HEK293 (cell line): ENCODE measurements around the gene KRCC1.

Experiments used
- ZFHX2 ChIP-seq: fragments of 450-650 bp; formaldehyde crosslinking; conservative IDR thresholded peaks from 2 replicates; pipeline ENCODE4 v1.5.1; 2016; ENCODE audit warnings: missing biosample characterization, missing genetic modification characterization
- ZNF121 ChIP-seq: fragments of 450-650 bp; formaldehyde crosslinking; IDR thresholded peaks from 2 replicates; pipeline ENCODE4 v1.5.1; 2016; ENCODE audit warnings: missing biosample characterization, missing genetic modification characterization
- ZNF560 ChIP-seq: fragments of 450-650 bp; formaldehyde crosslinking; IDR thresholded peaks from 2 replicates; pipeline ENCODE4 v1.5.1; 2017; ENCODE audit warnings: missing biosample characterization, missing genetic modification characterization, borderline replicate concordance

DNA sequence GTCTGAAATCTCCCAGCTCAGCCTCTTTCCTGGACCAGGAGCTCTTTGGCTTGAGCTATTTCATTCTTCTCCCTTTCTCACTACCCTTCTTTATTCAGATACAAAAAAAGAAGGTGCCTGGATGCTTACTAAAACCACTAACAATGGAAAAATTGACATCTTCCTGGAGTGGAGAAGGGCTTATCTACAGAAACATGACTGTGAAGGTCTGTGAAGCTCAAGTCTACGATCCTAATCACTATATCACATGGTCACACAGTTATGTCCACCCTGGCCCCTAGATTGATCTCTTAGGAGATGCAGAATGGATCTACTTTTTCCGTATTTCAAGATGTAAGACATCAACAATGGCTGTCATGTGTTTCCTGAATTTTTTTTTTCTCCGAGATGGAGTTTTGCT is 5.7 kb upstream of the KRCC1 start:
- TF ChIP-seq ZNF560 (tag by site-specific recombination): no peak
- no peak for TF ChIP-seq ZNF121 (tag by site-specific recombination)
- TF ChIP-seq ZFHX2 (tag by site-specific recombination): no peak
